ENCODE results near the gene RAP2A. TPM values are rescaled to one million over a fixed set of nuclear protein-coding genes. Genes with fewer than 3 reads are reported as not detected.

The RAP2A gene
- total and polyA plus RNA-seq, 9 of the 15 experiments (the other 6 are each of a cell fraction or from before 2014, with no cell fraction given) = 1.8 to 11.7 (median 5.6) TPM

DNA sequence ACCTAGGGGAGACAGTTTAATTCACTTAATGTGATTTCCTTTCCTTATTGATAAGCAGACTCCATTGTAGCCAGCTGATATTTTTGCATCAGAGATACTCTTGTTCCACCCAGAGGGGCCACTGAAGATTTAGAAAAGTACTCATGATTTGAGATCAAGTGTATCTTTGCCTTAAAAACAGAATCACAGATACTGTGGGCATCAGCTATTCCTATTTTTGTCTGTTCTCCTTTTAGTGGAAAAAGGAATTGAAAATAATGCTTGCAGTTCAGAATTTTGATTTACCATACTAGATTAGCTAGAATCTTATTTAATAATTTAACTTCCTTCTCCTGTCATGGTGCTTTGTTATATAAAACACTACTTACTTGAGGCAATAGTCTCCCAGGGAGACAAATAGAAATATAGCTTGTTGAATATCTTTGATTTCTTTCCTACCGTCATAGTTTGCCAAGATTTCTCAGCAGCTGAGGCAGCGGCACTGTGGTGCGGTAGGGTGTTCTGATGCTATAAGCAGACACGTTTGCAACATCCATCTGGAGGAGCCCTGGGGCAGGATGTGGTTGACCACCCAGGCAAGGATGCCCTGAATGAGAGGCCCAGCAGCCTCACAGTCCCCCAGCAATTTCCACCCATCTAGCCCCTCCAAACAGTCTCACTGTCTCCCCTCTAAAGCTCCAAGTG is 47.0 kb upstream of the RAP2A start (continued):
- TF ChIP-seq CCNT2 (IDR thresholded peaks at IDR 0.05; ENCODE audit: borderline replicate concordance, extremely low read depth, insufficient read length, low read depth, low read length) (no peak), SRF (CRISPR knock-in tag; IDR thresholded peaks at IDR 0.05) (no peak), FOXK2 (conservative IDR thresholded peaks at IDR 0.05 in 1 of 2, IDR thresholded peaks at IDR 0.05 in 1 of 2; ENCODE audit: low read depth in 2 of 2) (no peak), RBM25 (IDR thresholded peaks at IDR 0.05; ENCODE audit: low read depth, low read length, severe bottlenecking) (no peak), ZNF766 (CRISPR knock-in tag; conservative IDR thresholded peaks at IDR 0.05) (no peak), ELF2 (CRISPR knock-in tag; IDR thresholded peaks at IDR 0.05) (no peak), PCBP2 (IDR thresholded peaks at IDR 0.05; ENCODE audit: low read depth, low read length, poor library complexity, severe bottlenecking) (no peak), ZBTB8A (IDR thresholded peaks at IDR 0.05; ENCODE audit: partially characterized antibody) (no peak), MED1 (CRISPR knock-in tag; IDR thresholded peaks at IDR 0.05; ENCODE audit: borderline replicate concordance) (no peak), NKRF (IDR thresholded peaks at IDR 0.05; ENCODE audit: borderline replicate concordance) (no peak)
